Measurements from ENCODE around the gene FRS3. TPM values are rescaled to one million over a fixed set of nuclear protein-coding genes. Genes with fewer than 3 reads are reported as not detected.

Gene FRS3
- total RNA-seq, 1 experiment from 2014 or later: 5.9 TPM

DNA sequence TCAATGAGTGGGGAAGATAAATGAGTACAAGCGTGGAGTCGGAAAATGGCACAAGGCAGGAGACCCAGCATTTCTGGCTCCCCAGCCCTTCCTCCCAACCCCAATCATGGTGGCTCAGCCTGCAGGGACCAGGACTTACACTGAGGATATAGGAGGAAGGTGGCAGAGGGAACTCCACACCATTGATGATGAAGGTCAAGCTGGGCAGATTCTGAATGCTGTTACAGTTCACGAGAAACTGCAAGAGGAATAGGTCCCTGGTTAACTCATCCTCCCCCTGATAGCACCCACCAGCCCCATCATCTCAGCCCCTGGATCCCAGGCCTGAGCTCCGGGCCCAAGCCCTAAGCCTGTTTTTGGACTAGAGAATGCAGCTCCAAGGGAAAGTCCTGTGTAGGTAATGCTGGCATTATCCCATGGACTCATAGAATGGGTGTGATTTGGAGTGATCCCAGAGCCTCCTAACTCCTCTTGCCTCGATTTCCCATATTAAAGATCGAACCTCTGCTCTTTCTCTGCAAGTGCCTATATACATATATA is 42.0 kb downstream of the FRS3 start:
- CTCF ChIA-PET: interaction anchor here (0.9 kb wide), 1 partner anchor 32 kb away, joined by 3 read pairs; no protein-coding TSS in a partner anchor
- intact Hi-C loops (cut with micrococcal nuclease): no loop called here
- Histone ChIP-seq H3K36me3 (ENCODE audit: control insufficient read depth in 1 of 2, insufficient read depth in 2 of 2, low read length in 2 of 2) (no peaks in the 10 kb centered on the region), H4K20me1 (ENCODE audit: insufficient read depth) (no peaks in the 10 kb centered on the region), H3K9me2 (ENCODE audit: insufficient read depth) (no peaks in the 10 kb centered on the region), H3K9ac (ENCODE audit: low read length) (no peak overlapping the region), H3K9me3 (ENCODE audit: control insufficient read depth in 1 of 2, insufficient read depth in 1 of 2, low read depth in 1 of 2, low read length in 2 of 2) (no peaks in the 10 kb centered on the region), H3K4me2 (ENCODE audit: low read length) (no peak overlapping the region), H3K4me1 (ENCODE audit: control insufficient read depth in 1 of 2, insufficient read depth in 2 of 2, low read length in 2 of 2) (peaks cover 18 to 43% of the 10 kb centered on the region in 2 experiments), H3K27ac (ENCODE audit: low read depth, low read length) (no peak overlapping the region), H3K79me2 (ENCODE audit: insufficient read depth, low read length) (no peaks in the 10 kb centered on the region), H2AFZ (ENCODE audit: low read depth, low read length, poor library complexity, severe bottlenecking) (no peak overlapping the region), H3K4me3 (replicated peaks in 1 of 2; ENCODE audit: low read depth in 1 of 2, low read length in 2 of 2) (no peak overlapping the region), H3K27me3 (ENCODE audit: insufficient read depth, low read length) (no peaks in the 10 kb centered on the region)
- no TSS peak for BruUV-seq (replicated peaks)
- TF ChIP-seq ZBTB33 (IDR thresholded peaks at IDR 0.05; ENCODE audit: extremely low read depth, insufficient replicate concordance, low read length) (no peak), ZNF274 (IDR thresholded peaks at IDR 0.05; ENCODE audit: low read depth, low read length) (no peak), TCF7L2 (IDR thresholded peaks at IDR 0.05; ENCODE audit: borderline replicate concordance, extremely low read depth, insufficient read depth, insufficient read length) (no peak), EGR1 (IDR thresholded peaks at IDR 0.05; ENCODE audit: low read depth) (no peak), ZFX (IDR thresholded peaks at IDR 0.05) (no peak), POLR2A (IDR thresholded peaks at IDR 0.05; ENCODE audit: borderline replicate concordance, extremely low read depth, insufficient read depth, insufficient read length) (no peak), FOSL1 (IDR thresholded peaks at IDR 0.05; ENCODE audit: low read depth) (no peak), SP1 (IDR thresholded peaks at IDR 0.05; ENCODE audit: low read depth) (no peak), YY1 (IDR thresholded peaks at IDR 0.05; ENCODE audit: extremely low read depth, insufficient replicate concordance, low read depth, low read length) (no peak)
- DNase-seq (ENCODE audit: low read depth, low spot score): no peak
- RAD21 ChIA-PET (ENCODE audit: low non-redundant PET in 1 of 2, low total read pairs in 2 of 2, uncharacterized antibody in 2 of 2, unreplicated experiment in 2 of 2): no interaction called here
- POLR2A ChIA-PET: no interaction called here
- ATAC-seq: no peak
